ENCODE results near the gene RTL9. TPM values are rescaled to one million over a fixed set of nuclear protein-coding genes. Genes with fewer than 3 reads are reported as not detected.

The RTL9 gene
- total and polyA plus RNA-seq, 2 of the 13 experiments (the other 11 are each of a cell fraction or from before 2014, with no cell fraction given), result 0.01 to 0.02 TPM

DNA sequence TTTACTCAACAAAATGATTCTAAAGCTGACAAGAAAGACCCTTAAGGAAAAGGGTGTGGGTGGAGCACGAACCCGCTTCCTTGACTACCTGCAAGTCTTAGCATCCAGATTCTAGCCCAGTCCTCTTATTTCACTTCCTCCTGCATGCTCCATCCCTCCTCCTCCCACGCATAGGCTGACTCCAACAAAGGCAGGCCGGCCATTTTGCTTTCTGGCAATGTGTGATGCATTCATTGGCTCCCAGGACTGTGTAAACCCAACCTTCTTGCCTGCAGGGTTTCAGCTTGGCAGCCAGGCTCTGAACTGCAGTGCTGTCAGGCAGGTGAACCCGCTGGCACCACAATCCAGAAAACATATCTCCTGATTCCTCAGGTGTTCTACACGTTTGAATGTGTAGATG lies 39.3 kb downstream of the RTL9 start:
- in situ Hi-C loops (cut with HindIII; ENCODE audit: extremely low pct_ligation_motif_present, low pct_unique_long_range_greater_than_20kb), result no loop called here
- H3K27ac ChIP-seq (ENCODE audit: extremely low read length, insufficient read depth, low read length), result no peak overlapping the region
- CTCF ChIA-PET (ENCODE audit: low intra/inter-chr PET ratio, low total read pairs), result no interaction called here

GRCh38 chrX:110399497-110399896 lies 40.8 kb downstream of the RTL9 start:
- POLR2A ChIA-PET, result no interaction called here
- Histone ChIP-seq H3K36me3 (replicated peaks in 1 of 2; ENCODE audit: control insufficient read depth in 1 of 2, insufficient read depth in 2 of 2, low read length in 2 of 2) (no peaks in the 10 kb centered on the region), H3K9me3 (ENCODE audit: low read length) (no peaks in the 10 kb centered on the region), H3K4me3 (replicated peaks in 1 of 3; ENCODE audit: insufficient read depth in 1 of 3, low read depth in 2 of 3, low read length in 3 of 3) (no peak overlapping the region), H4K20me1 (ENCODE audit: insufficient read depth, low read length) (no peaks in the 10 kb centered on the region), H3K79me2 (ENCODE audit: insufficient read depth, low read length) (no peaks in the 10 kb centered on the region), H3K4me1 (ENCODE audit: insufficient read depth, low read length) (no peaks in the 10 kb centered on the region), H3K9ac (ENCODE audit: insufficient read depth, low read depth, low read length) (no peak overlapping the region), H2AFZ (ENCODE audit: low read length) (no peak overlapping the region), H3K27ac (ENCODE audit: extremely low read length, insufficient read depth, low read length) (no peak overlapping the region), H3K4me2 (ENCODE audit: low read depth, low read length) (no peak overlapping the region), H3K27me3 (ENCODE audit: control insufficient read depth in 1 of 2, insufficient read depth in 2 of 2, low read length in 2 of 2) (no peaks in the 10 kb centered on the region)
- whole genome bisulfite sequencing (ENCODE audit: low lambda C conversion rate), result 23% methylated on average over 5 of the region's 5 CpGs
- no peak for DNase-seq (ENCODE audit: low spot score)
- ATAC-seq, result no peak
- in situ Hi-C loops (cut with HindIII; ENCODE audit: extremely low pct_ligation_motif_present, low pct_unique_long_range_greater_than_20kb) (no loop called here), intact Hi-C loops (cut with micrococcal nuclease; ENCODE audit: unreplicated experiment) (no loop called here)
- CTCF ChIA-PET (ENCODE audit: low intra/inter-chr PET ratio, low total read pairs), result no interaction called here
- FAIRE-seq, result no peak
- no TSS peak for BruUV-seq (replicated peaks)
- TF ChIP-seq, protein P1, sequence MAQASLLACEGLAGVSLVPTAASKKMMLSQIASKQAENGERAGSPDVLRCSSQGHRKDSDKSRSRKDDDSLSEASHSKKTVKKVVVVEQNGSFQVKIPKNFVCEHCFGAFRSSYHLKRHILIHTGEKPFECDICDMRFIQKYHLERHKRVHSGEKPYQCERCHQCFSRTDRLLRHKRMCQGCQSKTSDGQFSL (CRISPR knock-in tag; IDR thresholded peaks at IDR 0.05), result no peak
- no peak for TF ChIP-seq ZBTB39 (CRISPR knock-in tag; IDR thresholded peaks at IDR 0.05)
- TF ChIP-seq REST (IDR thresholded peaks at IDR 0.05; ENCODE audit: borderline replicate concordance in 1 of 2, low read depth in 1 of 2, low read length in 2 of 2), result no peak
- no peak for TF ChIP-seq SNAPC2 (CRISPR knock-in tag; IDR thresholded peaks at IDR 0.05)
- no peak for TF ChIP-seq WIZ (CRISPR knock-in tag; IDR thresholded peaks at IDR 0.05)
- TF ChIP-seq RNF2 (conservative IDR thresholded peaks at IDR 0.05; ENCODE audit: low read depth), result no peak

More for the DNA sequence above, 39.3 kb downstream of the RTL9 start:
- ATAC-seq (no peak), DNase-seq (ENCODE audit: low spot score) (no peak), FAIRE-seq (no peak)
- TF ChIP-seq, protein P2, sequence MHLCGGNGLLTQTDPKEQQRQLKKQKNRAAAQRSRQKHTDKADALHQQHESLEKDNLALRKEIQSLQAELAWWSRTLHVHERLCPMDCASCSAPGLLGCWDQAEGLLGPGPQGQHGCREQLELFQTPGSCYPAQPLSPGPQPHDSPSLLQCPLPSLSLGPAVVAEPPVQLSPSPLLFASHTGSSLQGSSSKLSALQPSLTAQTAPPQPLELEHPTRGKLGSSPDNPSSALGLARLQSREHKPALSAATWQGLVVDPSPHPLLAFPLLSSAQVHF (CRISPR knock-in tag; IDR thresholded peaks at IDR 0.05), result no peak
- TF ChIP-seq MLX (CRISPR knock-in tag; IDR thresholded peaks at IDR 0.05), result no peak
- TF ChIP-seq ZNF329 (CRISPR knock-in tag; IDR thresholded peaks at IDR 0.05; ENCODE audit: low read depth), result no peak
- TF ChIP-seq GPN1 (CRISPR knock-in tag; IDR thresholded peaks at IDR 0.05; ENCODE audit: borderline replicate concordance), result no peak
- no peak for TF ChIP-seq FOXA1 (IDR thresholded peaks at IDR 0.05)
- TF ChIP-seq FOXA1 (CRISPR knock-in tag; IDR thresholded peaks at IDR 0.05), result no peak
- no peak for TF ChIP-seq ATF7 (IDR thresholded peaks at IDR 0.05)
- no peak for TF ChIP-seq ATF7 (CRISPR knock-in tag; IDR thresholded peaks at IDR 0.05)
- TF ChIP-seq ZNF431 (CRISPR knock-in tag; IDR thresholded peaks at IDR 0.05; ENCODE audit: borderline replicate concordance, low read depth), result no peak
- intact Hi-C loops (cut with micrococcal nuclease; ENCODE audit: unreplicated experiment), result no loop called here
- no peak overlapping the region for H3K4me2 ChIP-seq (ENCODE audit: low read depth, low read length)
- H3K9me3 ChIP-seq (ENCODE audit: low read length), result no peaks in the 10 kb centered on the region
- H3K4me1 ChIP-seq (ENCODE audit: insufficient read depth, low read length), result no peaks in the 10 kb centered on the region
- H3K79me2 ChIP-seq (ENCODE audit: insufficient read depth, low read length), result no peaks in the 10 kb centered on the region
- H3K36me3 ChIP-seq (replicated peaks in 1 of 2; ENCODE audit: control insufficient read depth in 1 of 2, insufficient read depth in 2 of 2, low read length in 2 of 2), result no peaks in the 10 kb centered on the region
- BruUV-seq (replicated peaks), result no TSS peak
- H3K4me3 ChIP-seq (replicated peaks in 1 of 3; ENCODE audit: insufficient read depth in 1 of 3, low read depth in 2 of 3, low read length in 3 of 3), result no peak overlapping the region
- WGBS (ENCODE audit: low lambda C conversion rate), result 36% methylated on average over 6 of the region's 6 CpGs
- POLR2A ChIA-PET, result no interaction called here
- H4K20me1 ChIP-seq (ENCODE audit: insufficient read depth, low read length), result no peaks in the 10 kb centered on the region
- no peaks in the 10 kb centered on the region for H3K27me3 ChIP-seq (ENCODE audit: control insufficient read depth in 1 of 2, insufficient read depth in 2 of 2, low read length in 2 of 2)
- no peak overlapping the region for H2AFZ ChIP-seq (ENCODE audit: low read length)
- H3K9ac ChIP-seq (ENCODE audit: insufficient read depth, low read depth, low read length), result no peak overlapping the region

All from HepG2 (cell line).